IMR-90 (cell line): ENCODE measurements around the gene BCL11B. TPM values are rescaled to one million over a fixed set of nuclear protein-coding genes. Genes with fewer than 3 reads are reported as not detected.

Experiments used
- ATAC-seq: fragments of 200-7000 bp; cut with Tn5 transposase; 2 replicates; pipeline ENCODE4 v1.9.1; 2020; ENCODE audit warnings: low read depth, mild to moderate bottlenecking, moderate library complexity
- BruUV-seq: library from RNA; stranded (reverse); fragments of 400-500 nt; replicated peaks from 2 replicates; lab custom pipeline; 2021; lab: Mats Ljungman, UMichigan
- CTCF ChIA-PET: fragments of 300-600 bp; formaldehyde crosslinking; extraction: SDS; loops from one replicate; lab custom pipeline; 2021; ENCODE audit warnings: antibody characterized with exemption; lab: Yijun Ruan, JAX
- POLR2A ChIA-PET: fragments of 300-600 bp; sonication (Branson Sonifier 250); formaldehyde crosslinking; loops from one replicate; lab custom pipeline; 2022; ENCODE audit warnings: antibody characterized with exemption; ENCODE audit not compliant: unreplicated experiment; lab: Charles Lee
- DNase-seq: peaks from one replicate; pipeline ENCODE4 v3.0.0; 2013
- H2AFZ ChIP-seq: replicated peaks from 2 replicates; pipeline ENCODE3; 2013; ENCODE audit warnings: low read length, mild to moderate bottlenecking; ENCODE audit not compliant: poor library complexity
- H2AK5ac ChIP-seq: 2 replicates; pipeline ENCODE4 v1.6.1; 2013; ENCODE audit warnings: low read depth, low read length, inconsistent platforms
- H2AK9ac ChIP-seq: replicated peaks from 2 replicates; pipeline ENCODE3; 2013; ENCODE audit warnings: mild to moderate bottlenecking, low read depth, low read length, moderate library complexity; ENCODE audit not compliant: poor library complexity
- H2BK120ac ChIP-seq: 2 replicates; pipeline ENCODE4 v1.6.1; 2013; ENCODE audit warnings: low read depth, low read length, inconsistent platforms
- H2BK15ac ChIP-seq: 3 replicates; pipeline ENCODE4 v1.6.1; 2013; ENCODE audit warnings: low read depth, low read length, inconsistent platforms
- H2BK20ac ChIP-seq: 2 replicates; pipeline ENCODE4 v1.6.1; 2013; ENCODE audit warnings: low read depth, mild to moderate bottlenecking, inconsistent platforms, low read length, moderate library complexity
- H2BK5ac ChIP-seq: 2 replicates; pipeline ENCODE4 v1.6.1; 2013; ENCODE audit warnings: mild to moderate bottlenecking, low read depth, low read length, inconsistent platforms; ENCODE audit not compliant: poor library complexity, severe bottlenecking
- H3K14ac ChIP-seq: replicated peaks from 2 replicates; pipeline ENCODE4 v1.6.1; 2013; ENCODE audit warnings: low read depth, low read length, inconsistent platforms
- H3K18ac ChIP-seq: 2 replicates; pipeline ENCODE4 v1.6.1; 2013; ENCODE audit warnings: low read depth, low read length, control low read depth
- H3K23ac ChIP-seq: 2 replicates; pipeline ENCODE4 v1.6.1; 2013; ENCODE audit warnings: low read depth, low read length, inconsistent platforms
- H3K27ac ChIP-seq: 2 replicates; pipeline ENCODE4 v1.5.1; 2013; ENCODE audit warnings: mild to moderate bottlenecking, control low read depth, low read length; ENCODE audit not compliant: insufficient read depth
- H3K27me3 ChIP-seq: 2 replicates; pipeline ENCODE4 v1.6.1; 2013; ENCODE audit warnings: low read length; ENCODE audit not compliant: control insufficient read depth, insufficient read depth
- H3K36me3 ChIP-seq: 2 replicates; pipeline ENCODE4 v1.6.1; 2013; ENCODE audit warnings: low read length, mixed read lengths; ENCODE audit not compliant: control insufficient read depth, insufficient read depth
- H3K4ac ChIP-seq: 2 replicates; pipeline ENCODE4 v1.6.1; 2013; ENCODE audit warnings: low read depth, low read length, inconsistent platforms
- H3K4me1 ChIP-seq: 2 replicates; pipeline ENCODE4 v1.6.1; 2013; ENCODE audit warnings: low read length, mixed read lengths; ENCODE audit not compliant: control insufficient read depth, insufficient read depth
- H3K4me2 ChIP-seq: 2 replicates; pipeline ENCODE4 v1.6.1; 2013; ENCODE audit warnings: low read depth, mild to moderate bottlenecking, control low read depth, low read length, moderate library complexity
- H3K4me3 ChIP-seq: 2 replicates; pipeline ENCODE4 v1.5.1; 2013; ENCODE audit warnings: low read depth, mild to moderate bottlenecking, control low read depth, low read length, moderate library complexity; ENCODE audit not compliant: insufficient read depth
- H3K56ac ChIP-seq: 2 replicates; pipeline ENCODE4 v1.6.1; 2013; ENCODE audit warnings: low read length, inconsistent platforms; ENCODE audit not compliant: insufficient read depth; ENCODE audit errors: extremely low read depth
- H3K79me1 ChIP-seq, 2 experiments: 2 replicates each; pipeline ENCODE4 v1.6.1; 2013; ENCODE audit warnings: low read length in 2 of 2, inconsistent platforms in 1 of 2, low read depth in 1 of 2
- H3K9ac ChIP-seq: 2 replicates; pipeline ENCODE4 v1.6.1; 2013; ENCODE audit warnings: low read depth, low read length, control low read depth
- H3K9me1 ChIP-seq: 2 replicates; pipeline ENCODE4 v1.6.1; 2013; ENCODE audit warnings: low read length, inconsistent platforms; ENCODE audit not compliant: insufficient read depth
- H3K9me3 ChIP-seq: 2 replicates; pipeline ENCODE4 v1.6.1; 2013; ENCODE audit warnings: low read length; ENCODE audit not compliant: control insufficient read depth, insufficient read depth
- H4K20me1 ChIP-seq: 2 replicates; pipeline ENCODE4 v1.6.1; 2013; ENCODE audit warnings: low read length, inconsistent platforms; ENCODE audit not compliant: insufficient read depth
- H4K5ac ChIP-seq: 2 replicates; pipeline ENCODE4 v1.6.1; 2013; ENCODE audit warnings: mild to moderate bottlenecking, low read depth, low read length, control low read depth
- H4K8ac ChIP-seq, 2 experiments: 2 replicates each; pipeline ENCODE4 v1.6.1; 2013; ENCODE audit warnings: low read depth in 2 of 2, low read length in 2 of 2, control low read depth in 1 of 2, inconsistent platforms in 1 of 2
- H4K91ac ChIP-seq: 2 replicates; pipeline ENCODE4 v1.6.1; 2013; ENCODE audit warnings: low read depth, low read length, inconsistent platforms; ENCODE audit not compliant: insufficient read depth
- ELK1 ChIP-seq: fragments of 150-350 bp; IDR thresholded peaks from 2 replicates; pipeline ENCODE4 v1.6.1; 2016; ENCODE audit warnings: low read depth, mild to moderate bottlenecking, low read length, moderate library complexity, borderline replicate concordance
- USF2 ChIP-seq: fragments of 150-350 bp; IDR thresholded peaks from 2 replicates; pipeline ENCODE4 v1.6.1; 2017; ENCODE audit warnings: mild to moderate bottlenecking, antibody characterized with exemption, low read length, low read depth
- WGBS, 2 experiments: methylation state at CpG; one replicate each; pipeline versions ENCODE4 v1.1.5 to v1.1.7; 2013; ENCODE audit warnings: missing lambda C conversion rate in 2 of 2; ENCODE audit not compliant: insufficient read length in 1 of 2; ENCODE audit errors: extremely low coverage in 2 of 2; 5-methylcytosine and 5-hydroxymethylcytosine counted together
- dilution Hi-C: fragments of 300-500 bp; cut with HindIII; formaldehyde crosslinking; loops from one replicate; pipeline ENCODE4 v1.14.3; 2018; ENCODE audit warnings: low sequenced_read_pairs; ENCODE audit not compliant: unreplicated experiment
- in situ Hi-C: fragments of 300-500 bp; cut with MboI; formaldehyde crosslinking; loops from 3 replicates; pipeline ENCODE4 v1.14.3; 2019; ENCODE audit warnings: low sequenced_read_pairs, inconsistent platforms, mixed read lengths
- intact Hi-C: fragments of 100-400 bp; cut with micrococcal nuclease; formaldehyde crosslinking; loops from 2 replicates; pipeline ENCODE4 v1.10.0; 2022
- polyA plus RNA-seq, 3 experiments: library from polyadenylated mRNA; depleted of rRNA; stranded (reverse); fragments of >200 nt; gene quantifications; 2 replicates each; pipeline ENCODE4 v1.2.3, GENCODE V29; 2012; ENCODE audit warnings: low replicate concordance in 1 of 3
- total RNA-seq: library from RNA; depleted of rRNA; stranded (reverse); fragments of >200 nt; gene quantifications from 2 replicates; pipeline ENCODE4 v1.2.3, GENCODE V29; 2012

BCL11B gene
- total and polyA plus RNA-seq, 2 of the 4 experiments (the other 2 are of a cell fraction) = under 0.01 TPM; not detected in 1

- intact Hi-C loops = no loop called here
- Histone ChIP-seq H4K8ac (no peak overlapping the region), H3K4me1 (no peaks in the 10 kb centered on the region), H2AFZ (no peak overlapping the region), H3K36me3 (no peaks in the 10 kb centered on the region), H3K4me3 (no peak overlapping the region), H3K9ac (no peak overlapping the region), H2AK9ac (no peak overlapping the region), H3K4me2 (no peak overlapping the region), H3K27ac (no peak overlapping the region), H3K23ac (no peak overlapping the region), H2BK15ac (no peak overlapping the region), H3K18ac (no peak overlapping the region), H2BK5ac (no peak overlapping the region), H3K4ac (no peak overlapping the region), H4K91ac (no peak overlapping the region), H3K9me3 (no peaks in the 10 kb centered on the region), H2BK20ac (no peak overlapping the region), H3K9me1 (no peaks in the 10 kb centered on the region), H3K14ac (no peak overlapping the region), H3K27me3 (peaks cover 8% of the 10 kb centered on the region), H2BK120ac (no peak overlapping the region), H3K56ac (no peak overlapping the region), H4K20me1 (no peaks in the 10 kb centered on the region), H3K79me1 (no peaks in the 10 kb centered on the region), H4K5ac (no peak overlapping the region), H2AK5ac (no peak overlapping the region)
- dilution Hi-C loops = no loop called here
- no TSS peak for BruUV-seq
- DNase-seq (no peak), ATAC-seq (no peak)
- POLR2A ChIA-PET = no interaction called here
- WGBS, 2 experiments = no CpG with 5 or more reads among the region's 6 CpGs
- no peak for TF ChIP-seq USF2
- no peak for TF ChIP-seq ELK1
- CTCF ChIA-PET = no interaction called here
- in situ Hi-C loops = no loop called here
Observed at GRCh38 chr14:99247772-99248171, 24.2 kb downstream of the BCL11B start.
